ENCODE data around the gene DCPS.

DNA sequence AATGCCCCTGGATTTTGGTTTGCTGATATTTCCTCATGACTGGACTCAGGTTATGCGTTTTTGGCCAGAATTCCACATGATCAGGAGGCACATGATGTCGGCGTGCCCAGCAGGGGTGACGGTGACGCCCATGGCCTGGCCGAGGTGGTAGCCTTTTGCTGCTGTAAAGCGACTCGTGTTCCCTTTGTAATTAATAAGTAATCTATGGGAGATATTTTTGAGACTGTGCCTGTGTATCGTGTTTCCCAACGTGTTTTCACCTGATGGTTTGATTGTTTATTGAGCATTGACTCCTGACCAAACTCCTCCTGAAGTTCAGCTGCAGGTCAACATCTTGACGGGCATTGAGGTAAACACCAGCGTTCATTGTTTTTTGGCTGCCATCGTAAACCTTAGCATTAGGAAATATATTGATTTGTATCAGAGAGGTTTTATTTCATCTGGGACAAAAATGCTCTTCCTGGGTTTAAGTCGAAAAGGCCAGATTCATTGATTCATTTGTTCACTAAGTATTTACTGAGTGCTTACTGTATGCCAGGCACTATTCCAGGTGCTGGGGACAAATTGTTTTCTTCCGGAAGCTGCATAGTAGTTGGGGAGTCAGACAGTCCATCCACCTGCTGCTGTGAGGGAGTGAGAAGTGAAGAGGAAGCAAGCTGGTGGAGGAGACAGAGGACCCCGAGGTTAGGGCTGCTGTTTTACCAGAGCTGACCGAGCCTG, 23.6 kb downstream of the DCPS start:
- TF ChIP-seq POLR2A (IDR thresholded peaks at IDR 0.05; ENCODE audit: low read depth, low read length) (no peak), TAF1 (IDR thresholded peaks at IDR 0.05; ENCODE audit: low read depth, low read length) (no peak)

Data from GM12891 (cell line).